ENCODE data around the gene ZEB1.

ZEB1 gene

GRCh38 chr10:31466313-31466712 lies 147.3 kb downstream of the ZEB1 start:
- H3K9me3 ChIP-seq (ENCODE audit: control insufficient read depth, insufficient read depth, low read depth, low read length), result peaks cover 4% of the 10 kb centered on the region; the same call in 1 of the 2 replicates
- no peaks in the 10 kb centered on the region for H3K4me1 ChIP-seq (ENCODE audit: control insufficient read depth, insufficient read depth, low read length)
- no peaks in the 10 kb centered on the region for H3K27me3 ChIP-seq (ENCODE audit: control insufficient read depth, insufficient read depth, low read length)
- no peak overlapping the region for H3K27ac ChIP-seq (ENCODE audit: low read depth, low read length)
- peaks cover 3% of the 10 kb centered on the region; the same call in 1 of the 2 replicates for H3K36me3 ChIP-seq (ENCODE audit: control insufficient read depth, insufficient read depth, low read length)
- no peak overlapping the region for H3K4me3 ChIP-seq (ENCODE audit: low read depth, low read length)
- H3K9ac ChIP-seq (ENCODE audit: low read length), result no peak overlapping the region

DNA sequence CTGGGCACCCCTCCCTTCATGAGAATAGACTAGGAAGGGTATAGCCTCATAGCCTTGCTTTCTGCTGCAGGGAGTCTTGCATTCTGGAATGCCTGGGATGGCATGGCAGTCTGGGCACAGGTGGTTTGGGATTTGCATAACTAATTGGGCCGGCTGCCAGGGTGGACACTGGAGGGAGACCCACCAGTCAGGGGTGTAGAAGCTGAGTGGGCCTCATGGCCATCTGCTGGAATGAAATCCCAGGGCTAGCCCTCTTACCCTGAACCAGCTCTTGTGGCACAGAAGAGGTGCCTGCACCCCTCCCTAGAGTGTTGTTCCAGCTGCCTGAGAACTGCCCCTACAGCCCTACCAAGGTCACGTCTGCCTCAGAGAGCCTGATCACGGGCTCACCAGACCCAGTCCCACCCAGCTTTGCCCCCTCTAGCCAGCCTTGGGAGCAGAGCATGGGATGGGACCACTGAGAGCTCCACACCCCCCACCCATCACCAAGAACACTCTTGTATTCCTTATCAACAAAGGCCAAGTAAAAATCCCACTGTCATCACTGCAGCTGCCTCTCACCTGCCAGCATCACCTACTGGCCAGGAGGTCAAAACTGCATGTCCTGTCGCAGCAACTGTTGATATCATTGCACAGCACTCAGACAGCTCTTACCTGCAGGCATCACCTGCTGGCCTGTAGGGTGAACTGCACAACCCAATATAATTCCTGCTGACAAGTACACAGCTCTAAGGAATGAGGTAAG lies 148.9 kb downstream of the ZEB1 start:
- peaks cover 4% of the 10 kb centered on the region; the same call in 1 of the 2 replicates for H3K9me3 ChIP-seq (ENCODE audit: control insufficient read depth, insufficient read depth, low read depth, low read length)
- H3K9ac ChIP-seq (ENCODE audit: low read length), result no peak overlapping the region
- no peak overlapping the region for H3K27ac ChIP-seq (ENCODE audit: low read depth, low read length)
- peaks cover 3% of the 10 kb centered on the region; the same call in 1 of the 2 replicates for H3K36me3 ChIP-seq (ENCODE audit: control insufficient read depth, insufficient read depth, low read length)
- H3K4me1 ChIP-seq (ENCODE audit: control insufficient read depth, insufficient read depth, low read length), result no peaks in the 10 kb centered on the region
- H3K27me3 ChIP-seq (ENCODE audit: control insufficient read depth, insufficient read depth, low read length), result no peaks in the 10 kb centered on the region
- no peak overlapping the region for H3K4me3 ChIP-seq (ENCODE audit: low read depth, low read length)

DNA sequence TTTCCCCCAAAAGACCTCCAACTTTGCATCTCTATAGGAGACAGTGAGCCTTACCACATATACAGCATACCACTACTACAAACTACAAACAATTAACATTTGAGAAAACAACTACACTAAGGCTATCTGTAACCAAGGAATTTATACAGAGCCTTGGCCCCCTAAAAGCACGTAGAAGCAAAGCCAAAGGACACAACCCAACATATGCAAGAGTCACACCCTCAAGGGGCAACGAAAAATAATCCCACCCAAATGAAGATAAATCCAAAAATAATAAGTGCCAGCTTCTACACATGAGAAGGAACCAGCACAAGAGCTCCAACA lies 149.5 kb downstream of the ZEB1 start:
- Histone ChIP-seq H3K27ac (ENCODE audit: low read depth, low read length) (no peak overlapping the region), H3K9ac (ENCODE audit: low read length) (no peak overlapping the region), H3K9me3 (ENCODE audit: control insufficient read depth, insufficient read depth, low read depth, low read length) (peaks cover 4% of the 10 kb centered on the region; the same call in 1 of the 2 replicates), H3K4me1 (ENCODE audit: control insufficient read depth, insufficient read depth, low read length) (no peaks in the 10 kb centered on the region), H3K36me3 (ENCODE audit: control insufficient read depth, insufficient read depth, low read length) (peaks cover 3% of the 10 kb centered on the region; the same call in 1 of the 2 replicates), H3K4me3 (ENCODE audit: low read depth, low read length) (no peak overlapping the region), H3K27me3 (ENCODE audit: control insufficient read depth, insufficient read depth, low read length) (no peaks in the 10 kb centered on the region)

DNA sequence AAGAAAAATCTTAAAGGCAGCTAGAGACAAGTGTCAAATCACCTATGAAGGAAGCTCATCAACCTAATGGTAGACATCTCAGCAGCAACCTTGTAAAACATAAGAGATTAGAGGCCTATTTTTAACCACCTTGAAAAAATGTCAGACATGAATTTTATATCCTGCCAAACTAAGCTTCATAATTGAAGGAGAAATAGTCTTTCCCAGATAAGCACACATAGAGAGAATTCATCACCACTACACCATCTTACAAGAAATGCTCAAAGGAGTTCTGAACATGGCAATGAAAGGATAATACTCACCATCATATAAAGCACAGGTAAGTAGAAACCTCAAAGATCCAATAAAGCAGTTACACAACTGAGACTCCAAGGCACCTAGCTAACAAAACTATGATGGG lies 156.5 kb downstream of the ZEB1 start:
- Histone ChIP-seq H3K27me3 (ENCODE audit: control insufficient read depth, insufficient read depth, low read length) (no peaks in the 10 kb centered on the region), H3K9me3 (ENCODE audit: control insufficient read depth, insufficient read depth, low read depth, low read length) (no peaks in the 10 kb centered on the region; the same call in 1 of the 2 replicates), H3K27ac (ENCODE audit: low read depth, low read length) (no peak overlapping the region), H3K4me3 (ENCODE audit: low read depth, low read length) (no peak overlapping the region), H3K36me3 (ENCODE audit: control insufficient read depth, insufficient read depth, low read length) (no peaks in the 10 kb centered on the region), H3K4me1 (ENCODE audit: control insufficient read depth, insufficient read depth, low read length) (no peaks in the 10 kb centered on the region), H3K9ac (ENCODE audit: low read length) (no peak overlapping the region)

GRCh38 chr10:31476088-31476487 lies 157.1 kb downstream of the ZEB1 start:
- no peak overlapping the region for H3K4me3 ChIP-seq (ENCODE audit: low read depth, low read length)
- H3K4me1 ChIP-seq (ENCODE audit: control insufficient read depth, insufficient read depth, low read length), result no peaks in the 10 kb centered on the region
- H3K27me3 ChIP-seq (ENCODE audit: control insufficient read depth, insufficient read depth, low read length), result no peaks in the 10 kb centered on the region
- H3K36me3 ChIP-seq (ENCODE audit: control insufficient read depth, insufficient read depth, low read length), result no peaks in the 10 kb centered on the region
- no peaks in the 10 kb centered on the region; the same call in 1 of the 2 replicates for H3K9me3 ChIP-seq (ENCODE audit: control insufficient read depth, insufficient read depth, low read depth, low read length)
- H3K27ac ChIP-seq (ENCODE audit: low read depth, low read length), result no peak overlapping the region
- no peak overlapping the region for H3K9ac ChIP-seq (ENCODE audit: low read length)

GRCh38 chr10:31477584-31477983 lies 158.6 kb downstream of the ZEB1 start:
- H3K4me1 ChIP-seq (ENCODE audit: control insufficient read depth, insufficient read depth, low read length), result no peaks in the 10 kb centered on the region
- no peaks in the 10 kb centered on the region for H3K36me3 ChIP-seq (ENCODE audit: control insufficient read depth, insufficient read depth, low read length)
- no peak overlapping the region for H3K9ac ChIP-seq (ENCODE audit: low read length)
- no peaks in the 10 kb centered on the region; the same call in 1 of the 2 replicates for H3K9me3 ChIP-seq (ENCODE audit: control insufficient read depth, insufficient read depth, low read depth, low read length)
- H3K27me3 ChIP-seq (ENCODE audit: control insufficient read depth, insufficient read depth, low read length), result no peaks in the 10 kb centered on the region
- H3K27ac ChIP-seq (ENCODE audit: low read depth, low read length), result no peak overlapping the region
- H3K4me3 ChIP-seq (ENCODE audit: low read depth, low read length), result no peak overlapping the region

- no peak overlapping the region for H3K27ac ChIP-seq (ENCODE audit: low read depth, low read length)
- H3K9ac ChIP-seq (ENCODE audit: low read length), result no peak overlapping the region
- H3K9me3 ChIP-seq (ENCODE audit: control insufficient read depth, insufficient read depth, low read depth, low read length), result no peaks in the 10 kb centered on the region; the same call in 1 of the 2 replicates
- no peaks in the 10 kb centered on the region for H3K36me3 ChIP-seq (ENCODE audit: control insufficient read depth, insufficient read depth, low read length)
- H3K4me1 ChIP-seq (ENCODE audit: control insufficient read depth, insufficient read depth, low read length), result no peaks in the 10 kb centered on the region
- no peak overlapping the region for H3K4me3 ChIP-seq (ENCODE audit: low read depth, low read length)
- H3K27me3 ChIP-seq (ENCODE audit: control insufficient read depth, insufficient read depth, low read length), result no peaks in the 10 kb centered on the region
Observed at GRCh38 chr10:31479752-31480151, 160.7 kb downstream of the ZEB1 start.

DNA sequence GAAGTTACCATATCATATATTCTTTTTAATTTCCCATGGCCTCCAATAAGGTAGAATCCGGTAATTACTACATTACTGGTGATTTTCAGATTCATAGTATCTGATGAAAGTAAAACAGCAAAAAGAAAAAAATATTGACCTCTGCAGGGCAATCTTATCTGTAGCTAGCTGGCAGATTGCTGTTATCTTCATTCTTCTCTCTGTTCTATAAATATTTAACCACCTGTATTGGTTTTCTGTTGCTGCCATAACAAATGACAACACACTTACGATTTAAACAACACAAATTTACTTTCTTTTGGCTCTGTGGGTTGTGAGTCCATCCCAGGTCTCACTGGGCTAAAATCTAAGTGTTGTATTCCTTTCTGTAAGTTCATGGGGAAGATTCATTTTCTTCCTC lies 164.5 kb downstream of the ZEB1 start:
- H3K4me1 ChIP-seq (ENCODE audit: control insufficient read depth, insufficient read depth, low read length), result no peaks in the 10 kb centered on the region
- H3K4me3 ChIP-seq (ENCODE audit: low read depth, low read length), result no peak overlapping the region
- no peaks in the 10 kb centered on the region for H3K27me3 ChIP-seq (ENCODE audit: control insufficient read depth, insufficient read depth, low read length)
- H3K9me3 ChIP-seq (ENCODE audit: control insufficient read depth, insufficient read depth, low read depth, low read length), result no peaks in the 10 kb centered on the region
- H3K27ac ChIP-seq (ENCODE audit: low read depth, low read length), result no peak overlapping the region
- no peak overlapping the region for H3K9ac ChIP-seq (ENCODE audit: low read length)
- H3K36me3 ChIP-seq (ENCODE audit: control insufficient read depth, insufficient read depth, low read length), result no peaks in the 10 kb centered on the region

DNA sequence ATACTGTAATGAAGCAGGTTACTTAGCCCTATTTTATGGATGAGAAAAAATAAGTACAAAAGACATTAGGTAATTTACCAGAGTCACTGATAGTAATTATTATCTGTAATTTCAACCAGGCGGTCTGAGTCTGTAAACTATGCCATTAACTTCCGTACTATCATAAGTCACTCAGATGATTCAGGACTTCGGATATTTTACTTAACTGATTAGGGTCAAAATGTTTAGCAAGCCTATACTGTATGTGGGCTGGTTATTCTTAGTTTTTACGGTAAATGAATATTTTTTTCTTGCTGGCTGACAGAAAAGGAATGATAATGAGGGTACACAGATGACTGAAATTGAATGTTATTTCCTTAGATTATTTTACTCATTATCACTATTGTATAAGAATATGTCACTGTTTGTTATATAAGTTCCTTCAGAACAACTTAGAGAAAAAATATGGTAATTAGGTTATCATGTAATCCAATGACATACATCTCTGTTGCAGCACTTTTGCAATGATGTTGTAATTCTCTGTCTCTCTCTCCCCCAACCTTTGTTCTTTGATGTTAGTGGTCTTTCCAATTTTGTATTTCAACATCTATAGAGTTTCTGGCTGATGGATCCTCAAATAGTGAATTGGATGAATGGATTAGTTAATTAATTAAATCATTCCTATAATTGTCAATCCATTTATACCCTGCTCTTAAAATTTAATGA lies 165.6 kb downstream of the ZEB1 start:
- Histone ChIP-seq H3K9me3 (ENCODE audit: control insufficient read depth, insufficient read depth, low read depth, low read length) (no peaks in the 10 kb centered on the region), H3K4me3 (ENCODE audit: low read depth, low read length) (no peak overlapping the region), H3K36me3 (ENCODE audit: control insufficient read depth, insufficient read depth, low read length) (no peaks in the 10 kb centered on the region), H3K27ac (ENCODE audit: low read depth, low read length) (no peak overlapping the region), H3K27me3 (ENCODE audit: control insufficient read depth, insufficient read depth, low read length) (no peaks in the 10 kb centered on the region), H3K9ac (ENCODE audit: low read length) (no peak overlapping the region), H3K4me1 (ENCODE audit: control insufficient read depth, insufficient read depth, low read length) (no peaks in the 10 kb centered on the region)

- Histone ChIP-seq H3K27ac (ENCODE audit: low read depth, low read length) (no peak overlapping the region), H3K4me1 (ENCODE audit: control insufficient read depth, insufficient read depth, low read length) (no peaks in the 10 kb centered on the region), H3K36me3 (ENCODE audit: control insufficient read depth, insufficient read depth, low read length) (no peaks in the 10 kb centered on the region), H3K27me3 (ENCODE audit: control insufficient read depth, insufficient read depth, low read length) (no peaks in the 10 kb centered on the region), H3K4me3 (ENCODE audit: low read depth, low read length) (no peak overlapping the region), H3K9me3 (ENCODE audit: control insufficient read depth, insufficient read depth, low read depth, low read length) (no peaks in the 10 kb centered on the region), H3K9ac (ENCODE audit: low read length) (no peak overlapping the region)
Observed at GRCh38 chr10:31490858-31491504, 172.0 kb downstream of the ZEB1 start.

DNA sequence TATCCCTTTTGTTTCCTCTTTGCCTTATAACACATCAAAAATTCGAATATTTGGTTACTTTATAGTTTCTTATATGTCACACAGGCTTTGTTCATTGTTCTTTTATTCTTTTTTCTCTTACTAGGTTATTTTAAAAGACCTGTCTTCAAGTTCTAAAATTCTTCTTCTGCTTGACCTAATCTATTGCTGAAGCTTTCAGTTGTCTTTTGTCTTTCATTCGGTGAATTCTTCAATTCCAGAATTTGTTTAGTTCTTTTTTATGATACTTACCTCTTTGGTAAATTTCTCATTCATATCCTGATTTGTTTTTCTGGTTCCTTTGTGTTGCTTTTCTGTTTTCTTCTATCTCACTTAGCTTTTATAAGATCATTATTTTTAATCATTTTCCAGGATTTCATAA lies 188.4 kb downstream of the ZEB1 start:
- no peaks in the 10 kb centered on the region for H3K27me3 ChIP-seq (ENCODE audit: control insufficient read depth, insufficient read depth, low read length)
- no peaks in the 10 kb centered on the region for H3K36me3 ChIP-seq (ENCODE audit: control insufficient read depth, insufficient read depth, low read length)
- H3K9ac ChIP-seq (ENCODE audit: low read length), result no peak overlapping the region
- no peak overlapping the region for H3K27ac ChIP-seq (ENCODE audit: low read depth, low read length)
- peaks cover 22% of the 10 kb centered on the region for H3K9me3 ChIP-seq (ENCODE audit: control insufficient read depth, insufficient read depth, low read depth, low read length)
- no peaks in the 10 kb centered on the region for H3K4me1 ChIP-seq (ENCODE audit: control insufficient read depth, insufficient read depth, low read length)
- H3K4me3 ChIP-seq (ENCODE audit: low read depth, low read length), result no peak overlapping the region
